ENCODE data around the gene NRCAM. TPM values are rescaled to one million over a fixed set of nuclear protein-coding genes. Genes with fewer than 3 reads are reported as not detected.

The NRCAM gene
- total and polyA plus RNA-seq, 3 experiments from 2014 or later: 0.27 to 1.1 (median 0.74) TPM

DNA sequence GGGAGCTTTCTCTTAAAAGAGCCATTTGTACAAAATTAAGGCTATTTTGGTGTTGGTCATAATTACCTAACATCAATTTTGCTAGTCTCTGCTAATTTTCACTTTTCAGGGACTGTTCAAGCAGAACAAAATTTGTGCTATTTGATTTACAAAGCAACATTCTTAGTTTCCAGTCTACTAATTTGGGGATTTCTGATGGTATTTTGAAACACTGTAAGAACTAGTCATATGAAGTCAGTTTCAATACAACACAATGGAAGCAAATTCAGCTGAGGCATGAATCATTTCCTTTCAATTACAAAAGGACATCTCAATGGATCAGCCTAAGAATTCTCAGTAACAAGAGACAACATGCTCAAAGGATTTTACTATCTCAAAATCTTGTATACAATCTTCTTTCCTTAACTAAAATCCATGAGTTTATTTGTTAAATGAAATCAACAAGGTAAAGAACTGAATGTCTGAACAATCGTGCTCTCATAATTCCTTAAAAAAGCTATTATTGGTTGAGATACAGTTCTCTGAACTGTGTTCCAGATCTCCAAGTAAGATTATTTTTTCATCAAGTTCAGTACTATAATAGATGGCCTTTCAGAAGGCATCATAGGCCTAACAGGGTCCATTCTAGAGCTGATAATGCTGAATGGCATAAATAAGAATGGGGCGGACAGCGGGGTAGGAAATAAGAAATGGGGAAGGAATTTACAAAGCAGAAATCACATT is 144.6 kb downstream of the NRCAM start:
- no peaks in the 10 kb centered on the region for H3K9me3 ChIP-seq (ENCODE audit: low read length)
- H3K4me3 Mint-ChIP-seq: no peak overlapping the region
- no peaks in the 10 kb centered on the region for H3K36me3 ChIP-seq (ENCODE audit: insufficient read depth, low read length)
- H3K27ac Mint-ChIP-seq: no peak overlapping the region
- no peak overlapping the region for H3K27ac ChIP-seq (ENCODE audit: low read depth, low read length)
- no peaks in the 10 kb centered on the region for H3K4me1 ChIP-seq (ENCODE audit: insufficient read depth, low read length)
- H3K4me3 ChIP-seq (ENCODE audit: low read length): no peak overlapping the region
- ChIA-PET POLR2A (no interaction called here), CTCF (no interaction called here)
- H3K27me3 ChIP-seq (ENCODE audit: insufficient read depth, low read length, poor library complexity, severe bottlenecking): no peaks in the 10 kb centered on the region
- DNase-seq: no peak
- H3K36me3 Mint-ChIP-seq: no peaks in the 10 kb centered on the region
- no peaks in the 10 kb centered on the region for H3K9me3 Mint-ChIP-seq
- H3K4me1 Mint-ChIP-seq: no peaks in the 10 kb centered on the region
- H3K27me3 Mint-ChIP-seq: no peaks in the 10 kb centered on the region

GRCh38 chr7:108310351-108310750 is 145.9 kb downstream of the NRCAM start:
- Histone ChIP-seq H3K4me1 (ENCODE audit: insufficient read depth, low read length) (no peaks in the 10 kb centered on the region), H3K4me3 (ENCODE audit: low read length) (no peak overlapping the region), H3K27me3 (ENCODE audit: insufficient read depth, low read length, poor library complexity, severe bottlenecking) (no peaks in the 10 kb centered on the region), H3K36me3 (ENCODE audit: insufficient read depth, low read length) (no peaks in the 10 kb centered on the region), H3K27ac (ENCODE audit: low read depth, low read length) (no peak overlapping the region), H3K9me3 (ENCODE audit: low read length) (no peaks in the 10 kb centered on the region)
- no peak overlapping the region for H3K4me3 Mint-ChIP-seq
- H3K9me3 Mint-ChIP-seq: no peaks in the 10 kb centered on the region
- no peak overlapping the region for H3K27ac Mint-ChIP-seq
- DNase-seq: no peak
- H3K27me3 Mint-ChIP-seq: no peaks in the 10 kb centered on the region
- no peaks in the 10 kb centered on the region for H3K36me3 Mint-ChIP-seq
- CTCF ChIA-PET: no interaction called here
- POLR2A ChIA-PET: no interaction called here
- H3K4me1 Mint-ChIP-seq: no peaks in the 10 kb centered on the region

DNA sequence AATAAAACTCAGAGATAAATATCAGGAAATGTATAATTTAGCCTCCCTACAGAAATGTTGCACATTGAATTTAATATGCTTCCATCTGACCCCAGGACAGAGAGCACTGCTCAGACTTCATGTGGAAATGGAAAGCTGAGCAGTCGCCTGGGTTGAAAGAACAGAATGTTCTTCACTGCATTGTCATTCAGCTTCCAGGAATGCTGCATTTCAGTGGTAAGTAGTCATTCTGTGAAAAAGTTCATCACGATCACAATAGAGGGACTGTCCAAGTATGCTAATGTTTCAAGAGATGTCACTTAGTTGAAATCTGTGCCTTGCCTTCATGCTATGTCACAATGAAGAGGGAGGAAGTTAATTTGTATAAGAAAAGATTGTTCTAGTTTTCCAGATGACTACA is 147.3 kb downstream of the NRCAM start:
- Mint-ChIP-seq H3K4me1 (no peaks in the 10 kb centered on the region), H3K36me3 (no peaks in the 10 kb centered on the region), H3K27ac (no peak overlapping the region), H3K4me3 (no peak overlapping the region), H3K27me3 (no peaks in the 10 kb centered on the region), H3K9me3 (no peaks in the 10 kb centered on the region)
- no peaks in the 10 kb centered on the region for H3K9me3 ChIP-seq (ENCODE audit: low read length)
- H3K27me3 ChIP-seq (ENCODE audit: insufficient read depth, low read length, poor library complexity, severe bottlenecking): no peaks in the 10 kb centered on the region
- no peak for DNase-seq
- ChIA-PET CTCF (no interaction called here), POLR2A (no interaction called here)
- no peak overlapping the region for H3K27ac ChIP-seq (ENCODE audit: low read depth, low read length)
- no peaks in the 10 kb centered on the region for H3K36me3 ChIP-seq (ENCODE audit: insufficient read depth, low read length)
- no peak overlapping the region for H3K4me3 ChIP-seq (ENCODE audit: low read length)
- H3K4me1 ChIP-seq (ENCODE audit: insufficient read depth, low read length): no peaks in the 10 kb centered on the region

GRCh38 chr7:108308276-108308675 is 148.0 kb downstream of the NRCAM start:
- ChIA-PET POLR2A (no interaction called here), CTCF (no interaction called here)
- H3K9me3 ChIP-seq (ENCODE audit: low read length): no peaks in the 10 kb centered on the region
- DNase-seq: no peak
- no peaks in the 10 kb centered on the region for H3K36me3 ChIP-seq (ENCODE audit: insufficient read depth, low read length)
- Mint-ChIP-seq H3K4me1 (no peaks in the 10 kb centered on the region), H3K9me3 (no peaks in the 10 kb centered on the region), H3K27ac (no peak overlapping the region), H3K27me3 (no peaks in the 10 kb centered on the region), H3K4me3 (no peak overlapping the region), H3K36me3 (no peaks in the 10 kb centered on the region)
- H3K4me3 ChIP-seq (ENCODE audit: low read length): no peak overlapping the region
- H3K27me3 ChIP-seq (ENCODE audit: insufficient read depth, low read length, poor library complexity, severe bottlenecking): no peaks in the 10 kb centered on the region
- H3K4me1 ChIP-seq (ENCODE audit: insufficient read depth, low read length): no peaks in the 10 kb centered on the region
- no peak overlapping the region for H3K27ac ChIP-seq (ENCODE audit: low read depth, low read length)

- H3K4me3 ChIP-seq (ENCODE audit: low read length): no peak overlapping the region
- H3K27me3 Mint-ChIP-seq: no peaks in the 10 kb centered on the region
- H3K36me3 ChIP-seq (ENCODE audit: insufficient read depth, low read length): no peaks in the 10 kb centered on the region
- H3K4me1 Mint-ChIP-seq: no peaks in the 10 kb centered on the region
- no peaks in the 10 kb centered on the region for H3K9me3 Mint-ChIP-seq
- no peaks in the 10 kb centered on the region for H3K27me3 ChIP-seq (ENCODE audit: insufficient read depth, low read length, poor library complexity, severe bottlenecking)
- CTCF ChIA-PET: no interaction called here
- H3K4me1 ChIP-seq (ENCODE audit: insufficient read depth, low read length): no peaks in the 10 kb centered on the region
- no peaks in the 10 kb centered on the region for H3K36me3 Mint-ChIP-seq
- no peak for DNase-seq
- H3K9me3 ChIP-seq (ENCODE audit: low read length): no peaks in the 10 kb centered on the region
- no peak overlapping the region for H3K27ac ChIP-seq (ENCODE audit: low read depth, low read length)
- no peak overlapping the region for H3K4me3 Mint-ChIP-seq
- POLR2A ChIA-PET: no interaction called here
- no peak overlapping the region for H3K27ac Mint-ChIP-seq
These were observed 148.6 kb downstream of the NRCAM start for GRCh38 chr7:108307595-108307994.

- H3K27me3 ChIP-seq (ENCODE audit: insufficient read depth, low read length, poor library complexity, severe bottlenecking): no peaks in the 10 kb centered on the region
- no peaks in the 10 kb centered on the region for H3K4me1 ChIP-seq (ENCODE audit: insufficient read depth, low read length)
- DNase-seq: no peak
- no peaks in the 10 kb centered on the region for H3K36me3 ChIP-seq (ENCODE audit: insufficient read depth, low read length)
- H3K9me3 ChIP-seq (ENCODE audit: low read length): no peaks in the 10 kb centered on the region
- H3K27me3 Mint-ChIP-seq: no peaks in the 10 kb centered on the region
- CTCF ChIA-PET: no interaction called here
- H3K4me3 Mint-ChIP-seq: no peak overlapping the region
- H3K4me1 Mint-ChIP-seq: no peaks in the 10 kb centered on the region
- no peaks in the 10 kb centered on the region for H3K36me3 Mint-ChIP-seq
- POLR2A ChIA-PET: no interaction called here
- no peak overlapping the region for H3K27ac ChIP-seq (ENCODE audit: low read depth, low read length)
- no peaks in the 10 kb centered on the region for H3K9me3 Mint-ChIP-seq
- H3K27ac Mint-ChIP-seq: no peak overlapping the region
- no peak overlapping the region for H3K4me3 ChIP-seq (ENCODE audit: low read length)
These were observed 149.0 kb downstream of the NRCAM start for GRCh38 chr7:108307194-108307593.

- no peaks in the 10 kb centered on the region for H3K9me3 Mint-ChIP-seq
- no peaks in the 10 kb centered on the region for H3K27me3 Mint-ChIP-seq
- H3K27ac ChIP-seq (ENCODE audit: low read depth, low read length): no peak overlapping the region
- no peak overlapping the region for H3K4me3 ChIP-seq (ENCODE audit: low read length)
- DNase-seq: no peak
- no peaks in the 10 kb centered on the region for H3K36me3 Mint-ChIP-seq
- no peaks in the 10 kb centered on the region for H3K36me3 ChIP-seq (ENCODE audit: insufficient read depth, low read length)
- POLR2A ChIA-PET: no interaction called here
- H3K4me1 ChIP-seq (ENCODE audit: insufficient read depth, low read length): no peaks in the 10 kb centered on the region
- no peaks in the 10 kb centered on the region for H3K4me1 Mint-ChIP-seq
- H3K4me3 Mint-ChIP-seq: no peak overlapping the region
- CTCF ChIA-PET: no interaction called here
- no peak overlapping the region for H3K27ac Mint-ChIP-seq
- no peaks in the 10 kb centered on the region for H3K27me3 ChIP-seq (ENCODE audit: insufficient read depth, low read length, poor library complexity, severe bottlenecking)
- H3K9me3 ChIP-seq (ENCODE audit: low read length): no peaks in the 10 kb centered on the region
These were observed 152.9 kb downstream of the NRCAM start for GRCh38 chr7:108303332-108303731.

- Histone ChIP-seq H3K27me3 (ENCODE audit: insufficient read depth, low read length, poor library complexity, severe bottlenecking) (no peaks in the 10 kb centered on the region), H3K36me3 (ENCODE audit: insufficient read depth, low read length) (no peaks in the 10 kb centered on the region), H3K4me3 (ENCODE audit: low read length) (no peak overlapping the region), H3K9me3 (ENCODE audit: low read length) (no peaks in the 10 kb centered on the region), H3K27ac (ENCODE audit: low read depth, low read length) (no peak overlapping the region), H3K4me1 (ENCODE audit: insufficient read depth, low read length) (no peaks in the 10 kb centered on the region)
- no peak overlapping the region for H3K27ac Mint-ChIP-seq
- no peak for DNase-seq
- no peaks in the 10 kb centered on the region for H3K27me3 Mint-ChIP-seq
- H3K9me3 Mint-ChIP-seq: no peaks in the 10 kb centered on the region
- POLR2A ChIA-PET: no interaction called here
- H3K36me3 Mint-ChIP-seq: no peaks in the 10 kb centered on the region
- H3K4me3 Mint-ChIP-seq: no peak overlapping the region
- CTCF ChIA-PET: no interaction called here
- no peaks in the 10 kb centered on the region for H3K4me1 Mint-ChIP-seq
These were observed 154.8 kb downstream of the NRCAM start for GRCh38 chr7:108301387-108301786.

Measured in CD8-positive, alpha-beta memory T cell (primary cell).